A172 (cell line): ENCODE results near the gene PREPL. TPM values are rescaled to one million over a fixed set of nuclear protein-coding genes. Genes with fewer than 3 reads are reported as not detected.

Source experiments
- total RNA-seq: library from RNA; depleted of rRNA; stranded (reverse); fragments of >200 nt; shearing (Covaris generic); gene quantifications from 2 replicates; pipeline ENCODE4 v1.2.3, GENCODE V29; 2014; rRNA removed

Gene PREPL
- total RNA-seq, 1 experiment from 2014 or later = 62.7 TPM

Other genes with a start within 250 kb of the PREPL start
- 33.8 and 38.2 TPM in 2 replicates for gene PPM1B, start 192.6 kb downstream of the PREPL start, total RNA-seq
- 0.24 and 1.2 TPM in 2 replicates for gene SLC3A1, start 86.0 kb downstream of the PREPL start, total RNA-seq
- gene CAMKMT, start 453 bp upstream of the PREPL start, total RNA-seq = 2.1 and 16.7 TPM in 2 replicates